HG03342 (cell line): ENCODE data around the gene BIN1.

Source experiments
- ATAC-seq: cut with Tn5 transposase; IDR thresholded peaks from one replicate; pipeline ENCODE4 v1.9.1; 2021; ENCODE audit warnings: mild to moderate bottlenecking, moderate library complexity; ENCODE audit not compliant: unreplicated experiment

The BIN1 gene

GRCh38 chr2:127105656-127106456 lies 1.1 kb downstream of the BIN1 start:
- ATAC-seq = no peak

- ATAC-seq = no peak
These were observed 1.9 kb downstream of the BIN1 start for GRCh38 chr2:127104881-127105655.

GRCh38 chr2:127104166-127104660 lies 2.7 kb downstream of the BIN1 start:
- no peak for ATAC-seq

- ATAC-seq = no peak
These were observed 3.5 kb downstream of the BIN1 start for GRCh38 chr2:127103243-127104165.

DNA sequence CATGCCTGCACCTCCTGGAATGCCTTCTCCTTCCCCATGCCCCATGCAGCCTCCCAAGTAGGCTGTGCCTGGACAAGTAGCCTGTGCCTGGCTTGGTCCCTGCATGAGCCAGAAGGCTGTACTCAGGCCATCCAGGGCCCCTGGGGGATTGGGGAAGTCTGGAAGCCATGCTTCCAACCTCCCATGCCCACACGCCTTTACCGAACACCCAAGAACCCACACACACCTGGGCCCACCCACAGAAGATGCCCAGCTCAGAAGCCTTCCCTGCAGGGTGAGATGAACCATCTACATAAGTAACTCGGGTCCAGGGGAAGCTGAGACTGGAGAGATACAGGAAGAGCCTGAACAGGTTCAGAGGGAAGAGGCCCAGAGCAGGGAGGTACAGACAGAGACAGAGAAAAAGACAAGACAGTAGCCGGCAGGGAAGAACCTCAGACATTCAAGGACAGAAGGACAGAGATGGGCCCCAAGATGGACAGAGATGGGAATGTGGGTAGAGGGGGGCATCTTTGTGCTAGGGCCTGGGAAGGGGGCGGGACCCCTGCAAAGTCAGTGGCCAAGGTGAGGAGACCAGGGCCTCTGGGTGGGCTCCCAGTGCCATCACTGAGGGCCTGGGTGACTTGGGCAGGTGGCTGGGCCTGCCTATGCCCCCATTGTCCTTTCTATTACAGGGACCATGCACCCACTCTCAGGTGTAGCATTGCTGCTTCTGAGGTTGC lies 4.3 kb downstream of the BIN1 start:
- no peak for ATAC-seq

- no peak for ATAC-seq
These were observed 5.0 kb downstream of the BIN1 start for GRCh38 chr2:127101756-127102477.

DNA sequence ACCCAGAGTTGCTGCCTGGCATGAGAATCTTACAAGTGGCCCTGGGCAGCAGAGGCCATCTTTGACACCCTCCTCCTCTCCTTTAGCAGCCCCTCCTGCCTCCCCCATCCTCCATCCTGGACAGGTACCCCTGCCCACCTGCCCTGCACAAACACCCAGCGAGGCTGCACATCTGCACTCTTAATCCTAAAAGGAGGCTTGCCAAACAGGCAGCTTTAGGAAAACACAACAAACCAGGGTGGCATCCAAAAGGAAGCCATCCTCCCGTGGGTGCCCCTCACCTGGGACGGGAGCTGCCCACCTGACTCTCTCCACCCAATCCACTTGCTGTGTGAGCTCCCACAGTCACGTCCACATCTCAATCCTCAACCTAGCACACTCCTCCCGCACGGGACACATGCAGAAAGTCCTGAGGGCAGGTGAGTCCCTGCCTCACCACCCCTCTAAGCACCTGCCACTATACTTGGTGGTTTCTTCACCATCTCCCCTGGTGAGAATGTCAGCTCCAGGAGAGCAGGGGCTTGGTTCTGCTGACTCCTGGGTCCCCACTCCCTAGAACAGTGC lies 5.8 kb downstream of the BIN1 start:
- ATAC-seq = no peak

DNA sequence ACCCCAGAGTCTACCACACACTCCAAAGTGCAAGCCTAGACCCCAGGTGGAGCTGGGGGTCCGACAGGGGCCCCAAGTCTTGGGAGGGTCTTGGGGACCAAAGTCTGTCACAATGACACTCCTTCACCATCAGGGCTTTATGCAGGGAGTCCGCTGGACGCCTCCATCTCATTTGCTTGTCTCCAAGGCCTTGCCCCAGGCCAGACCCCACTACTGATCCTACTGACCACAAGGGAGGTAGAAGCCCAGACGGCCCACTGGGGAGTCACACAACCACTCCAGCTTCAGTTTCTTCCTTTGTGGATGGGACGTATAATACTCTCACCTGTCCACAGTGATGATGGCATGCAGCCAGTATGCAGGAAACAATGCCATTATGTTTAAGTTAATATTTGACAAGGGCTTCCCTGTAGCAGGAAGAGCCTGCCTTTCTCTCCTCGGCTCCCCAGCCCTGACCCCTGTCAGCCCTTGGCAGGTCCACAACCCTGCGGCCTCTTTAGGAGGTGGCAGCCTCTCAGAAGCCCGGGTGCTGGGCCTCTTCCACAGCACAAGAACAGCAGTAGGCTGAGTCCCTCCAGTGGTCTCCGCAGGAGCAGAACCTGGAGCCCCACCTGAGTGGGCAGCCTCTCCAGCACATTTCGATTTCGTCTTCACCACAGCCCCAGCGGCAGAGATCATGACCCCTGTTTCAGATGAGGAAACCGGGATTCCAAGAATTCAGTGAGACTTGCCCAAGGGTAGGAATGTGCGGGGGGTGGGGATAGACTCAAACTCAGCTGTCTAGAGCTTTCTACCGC lies 6.5 kb downstream of the BIN1 start:
- no peak for ATAC-seq

GRCh38 chr2:127098711-127099110 lies 8.2 kb downstream of the BIN1 start:
- ATAC-seq = no peak

DNA sequence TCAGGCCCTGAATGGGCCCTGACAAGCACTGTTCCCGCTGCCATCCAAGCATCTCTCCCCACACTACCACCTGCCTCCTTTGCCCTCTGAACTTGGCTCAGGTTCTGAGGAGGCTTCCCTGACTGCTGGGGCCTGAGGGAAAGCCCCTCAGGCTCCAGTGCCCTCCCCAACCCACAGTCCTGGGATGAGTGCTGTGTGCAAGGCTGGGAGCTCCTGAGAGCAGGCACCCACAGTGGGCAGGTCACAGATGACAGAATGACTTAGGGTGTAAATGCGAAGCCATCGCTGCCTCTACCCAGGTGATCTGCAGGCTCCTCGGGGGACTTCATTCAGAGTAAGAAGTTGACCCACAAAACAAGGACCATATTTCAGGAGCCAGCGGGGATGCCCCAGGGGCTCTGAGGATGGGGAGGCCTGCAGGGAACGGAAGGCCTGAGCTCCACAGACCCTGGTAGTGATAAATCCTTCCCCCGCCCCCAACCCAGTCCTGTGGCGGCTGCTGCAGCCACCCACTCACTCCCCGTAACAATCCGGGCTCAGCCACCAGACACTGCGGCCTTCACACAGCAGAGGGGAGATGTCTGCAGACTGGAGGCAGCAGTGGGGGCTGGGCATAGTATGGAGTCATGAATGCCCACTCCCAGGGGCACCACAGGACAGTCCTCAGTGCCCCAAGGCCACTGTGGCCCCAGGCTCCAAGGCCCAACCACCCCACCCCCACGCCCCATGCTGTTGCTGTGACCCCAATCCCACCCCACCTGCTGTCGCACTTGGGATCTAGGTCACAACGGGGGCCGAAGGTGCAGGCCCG lies 8.9 kb downstream of the BIN1 start:
- ATAC-seq = no peak

GRCh38 chr2:127097471-127097765 lies 9.5 kb downstream of the BIN1 start:
- ATAC-seq = no peak

DNA sequence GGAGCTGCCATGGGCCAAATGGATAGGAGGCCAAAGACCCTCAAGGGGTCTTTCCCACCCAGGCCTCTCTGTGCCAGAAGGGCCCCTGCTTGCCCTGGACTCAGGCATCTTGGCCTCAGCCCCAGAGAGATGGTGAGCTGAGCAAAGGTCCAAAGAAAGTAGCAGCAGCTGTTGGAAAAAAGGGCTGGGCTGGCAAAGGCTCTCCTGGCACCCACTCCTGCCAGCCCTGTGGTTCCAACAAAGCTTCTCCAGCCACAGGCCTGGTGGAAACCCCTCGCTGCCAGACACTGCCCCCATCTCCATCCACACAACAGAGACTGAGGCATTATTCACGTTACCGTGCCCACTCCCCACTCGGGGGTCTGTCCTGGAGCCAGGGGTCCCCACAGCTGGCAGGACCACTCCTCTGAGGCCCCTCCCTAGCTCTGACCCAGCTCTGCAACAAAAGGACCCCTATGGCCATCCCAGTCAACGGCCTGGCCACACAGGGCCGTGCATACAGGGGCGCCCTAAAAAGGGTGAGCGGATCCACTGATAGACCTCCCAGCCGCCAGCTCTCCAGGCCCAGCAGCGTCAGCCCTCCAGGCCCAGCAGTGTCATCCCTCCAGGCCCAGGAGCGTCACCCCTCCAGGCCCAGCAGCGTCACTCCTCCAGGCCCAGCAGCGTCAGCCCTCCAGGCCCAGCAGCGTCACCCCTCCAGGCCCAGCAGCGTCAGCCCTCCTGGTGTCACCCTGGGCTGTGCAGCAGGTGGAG lies 10.1 kb downstream of the BIN1 start:
- ATAC-seq = no peak

DNA sequence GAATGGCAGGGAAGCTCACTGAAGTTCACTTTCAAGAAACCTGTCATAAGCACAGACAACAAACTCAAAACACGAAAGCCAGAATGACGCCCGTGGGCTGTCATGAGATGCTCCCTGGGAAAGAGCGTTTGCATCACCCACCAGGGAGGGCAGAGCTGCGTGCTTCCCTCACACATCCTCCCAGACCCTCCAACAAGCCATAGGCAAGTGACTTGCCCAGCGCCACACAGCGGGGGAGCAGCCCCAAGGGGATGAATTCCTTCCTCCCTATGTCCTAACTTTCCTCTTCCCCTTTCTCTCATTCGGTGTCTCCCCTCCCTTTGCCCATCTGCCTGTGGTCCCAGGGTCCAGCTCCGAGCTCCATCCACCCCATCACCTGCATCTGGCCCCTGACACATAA lies 10.7 kb downstream of the BIN1 start:
- no peak for ATAC-seq

DNA sequence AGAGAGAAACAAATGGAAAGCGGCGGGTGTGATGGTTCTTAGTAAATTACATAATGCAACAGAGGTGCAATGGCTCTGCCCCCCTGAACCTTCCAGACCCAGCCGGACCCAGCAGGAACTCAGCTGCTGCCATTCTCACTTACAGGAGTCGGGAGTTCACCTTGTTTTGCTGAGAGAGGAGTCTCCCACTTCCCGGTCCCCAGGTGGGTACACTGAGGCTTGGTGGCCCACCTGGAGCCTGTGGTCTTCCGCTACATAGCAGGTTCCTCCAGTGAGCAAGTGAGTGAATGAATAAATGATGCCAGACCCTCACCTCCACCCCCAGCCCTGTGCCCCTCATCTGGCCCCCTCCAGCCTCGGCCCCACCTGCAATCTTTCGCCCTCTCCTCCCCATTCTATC lies 11.2 kb downstream of the BIN1 start:
- no peak for ATAC-seq

GRCh38 chr2:127095367-127095641 lies 11.7 kb downstream of the BIN1 start:
- no peak for ATAC-seq

- ATAC-seq = no peak
These were observed 12.2 kb downstream of the BIN1 start for GRCh38 chr2:127094509-127095366.
